Measurements from ENCODE around the gene ADNP.

- TF ChIP-seq CTCF (conservative IDR thresholded peaks at IDR 0.05 in 1 of 2, IDR thresholded peaks at IDR 0.05 in 1 of 2; ENCODE audit: extremely low read depth in 1 of 2, insufficient read depth in 1 of 2, low read depth in 1 of 2, low read length in 2 of 2) (no peak), EZH2 (IDR thresholded peaks at IDR 0.05; ENCODE audit: borderline replicate concordance, low read length) (no peak)
Measured at GRCh38 chr20:50891138-50891537, 40.1 kb downstream of the ADNP start.
